Neural progenitor cell (in vitro differentiated cells): ENCODE data around the gene PRB3. TPM values are rescaled to one million over a fixed set of nuclear protein-coding genes. Genes with fewer than 3 reads are reported as not detected.

Source experiments
- DNase-seq: peaks from one replicate; pipeline ENCODE4 v3.0.0-alpha.2; 2016; ENCODE audit warnings: low spot score
- H2AFZ ChIP-seq: fragments of 200-600 bp; sonication (generic); replicated peaks from 2 replicates; pipeline ENCODE4 v1.6.1; 2016; ENCODE audit warnings: antibody characterized with exemption
- H3F3A ChIP-seq: fragments of 200-600 bp; sonication (generic); 2 replicates; pipeline ENCODE4 v1.6.1; 2016; ENCODE audit warnings: antibody characterized with exemption, low read depth
- H3K27ac ChIP-seq: fragments of 200-600 bp; sonication (generic); 2 replicates; pipeline ENCODE4 v1.5.1; 2016; ENCODE audit warnings: mild to moderate bottlenecking
- H3K27me3 ChIP-seq: fragments of 200-600 bp; sonication (generic); 2 replicates; pipeline ENCODE4 v1.6.1; 2016; ENCODE audit warnings: mild to moderate bottlenecking, moderate library complexity
- H3K36me3 ChIP-seq: fragments of 200-600 bp; sonication (generic); 2 replicates; pipeline ENCODE4 v1.5.1; 2016
- H3K4me1 ChIP-seq: fragments of 200-600 bp; sonication (generic); 2 replicates; pipeline ENCODE4 v1.6.1; 2016; ENCODE audit warnings: mixed run types
- H3K4me2 ChIP-seq: fragments of 200-600 bp; sonication (generic); 2 replicates; pipeline ENCODE4 v1.6.1; 2016
- H3K4me3 ChIP-seq: fragments of 200-600 bp; sonication (generic); 2 replicates; pipeline ENCODE4 v1.5.1; 2016
- H3K79me2 ChIP-seq: fragments of 200-600 bp; sonication (generic); 2 replicates; pipeline ENCODE4 v1.6.1; 2016; ENCODE audit warnings: low read depth
- H3K9ac ChIP-seq: fragments of 200-600 bp; sonication (generic); 2 replicates; pipeline ENCODE4 v1.6.1; 2016
- H3K9me3 ChIP-seq: fragments of 200-600 bp; sonication (generic); 2 replicates; pipeline ENCODE4 v1.5.1; 2016; ENCODE audit warnings: low read depth
- H4K20me1 ChIP-seq: fragments of 200-600 bp; sonication (generic); 2 replicates; pipeline ENCODE4 v1.6.1; 2016; ENCODE audit warnings: low read depth
- H3K27ac Mint-ChIP-seq: 3 replicates; pipeline ENCODE4 v1.8.0; 2021; ENCODE audit warnings: mixed read lengths
- H3K27me3 Mint-ChIP-seq: 2 replicates; pipeline ENCODE4 v1.8.0; 2022; ENCODE audit warnings: low read depth, mild to moderate bottlenecking, inconsistent platforms, moderate library complexity, mixed read lengths; ENCODE audit not compliant: insufficient read depth
- H3K36me3 Mint-ChIP-seq: 3 replicates; pipeline ENCODE4 v1.8.0; 2021; ENCODE audit warnings: mixed read lengths
- H3K4me1 Mint-ChIP-seq: 3 replicates; pipeline ENCODE4 v1.8.0; 2021; ENCODE audit warnings: mixed read lengths
- H3K4me3 Mint-ChIP-seq: 3 replicates; pipeline ENCODE4 v1.8.0; 2021; ENCODE audit warnings: mild to moderate bottlenecking, moderate library complexity, mixed read lengths
- H3K9me3 Mint-ChIP-seq: 3 replicates; pipeline ENCODE4 v1.8.0; 2020; ENCODE audit warnings: mixed read lengths
- EZH2 ChIP-seq: fragments of 200-600 bp; sonication (generic); IDR thresholded peaks from 2 replicates; pipeline ENCODE4 v1.6.1; 2017; ENCODE audit warnings: antibody characterized with exemption, mild to moderate bottlenecking, moderate library complexity
- EZH2phosphoT487 ChIP-seq: fragments of 200-600 bp; sonication (generic); IDR thresholded peaks from 2 replicates; pipeline ENCODE4 v1.6.1; 2017; ENCODE audit warnings: antibody characterized with exemption
- total RNA-seq: library from RNA; depleted of rRNA; stranded (reverse); fragments of >200 nt; gene quantifications from 2 replicates; pipeline ENCODE4 v1.2.3, GENCODE V29; 2015; ENCODE audit warnings: low replicate concordance
- TF ChIP-seq, protein P1 (sequence below): fragments of 200-600 bp; sonication (generic); IDR thresholded peaks from 2 replicates; pipeline ENCODE4 v1.5.1; 2017; ENCODE audit warnings: antibody characterized with exemption, mild to moderate bottlenecking

The PRB3 gene
- total RNA-seq, 1 donor from 2014 or later = not detected

DNA sequence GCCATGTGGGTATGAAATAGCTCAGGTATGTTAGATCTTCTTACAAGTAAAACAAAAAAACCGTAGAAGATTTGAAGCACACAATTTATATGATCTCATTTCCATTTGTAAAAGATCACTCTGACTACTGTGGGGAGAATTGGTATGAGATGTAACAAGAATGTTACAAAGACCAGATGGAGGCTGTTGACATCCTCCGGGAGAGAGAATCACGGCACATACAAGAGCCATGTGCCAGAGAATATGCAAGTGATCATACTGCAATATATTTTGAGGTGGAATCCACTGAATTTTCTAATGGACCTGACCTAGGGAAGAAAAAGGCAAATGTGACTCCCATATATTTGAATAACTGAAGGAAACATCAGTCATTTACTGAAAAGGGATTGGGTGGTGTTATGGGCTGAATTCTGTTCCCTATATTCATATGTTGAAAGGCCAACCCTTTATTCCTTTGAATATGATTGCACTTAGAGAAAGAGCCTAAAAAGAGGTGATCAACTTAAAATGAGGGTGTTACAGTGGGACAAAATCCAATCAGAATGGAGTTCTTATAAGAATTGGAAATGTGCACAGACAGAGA, 29.1 kb downstream of the PRB3 start:
- no peak for TF ChIP-seq EZH2
- TF ChIP-seq, protein P1, sequence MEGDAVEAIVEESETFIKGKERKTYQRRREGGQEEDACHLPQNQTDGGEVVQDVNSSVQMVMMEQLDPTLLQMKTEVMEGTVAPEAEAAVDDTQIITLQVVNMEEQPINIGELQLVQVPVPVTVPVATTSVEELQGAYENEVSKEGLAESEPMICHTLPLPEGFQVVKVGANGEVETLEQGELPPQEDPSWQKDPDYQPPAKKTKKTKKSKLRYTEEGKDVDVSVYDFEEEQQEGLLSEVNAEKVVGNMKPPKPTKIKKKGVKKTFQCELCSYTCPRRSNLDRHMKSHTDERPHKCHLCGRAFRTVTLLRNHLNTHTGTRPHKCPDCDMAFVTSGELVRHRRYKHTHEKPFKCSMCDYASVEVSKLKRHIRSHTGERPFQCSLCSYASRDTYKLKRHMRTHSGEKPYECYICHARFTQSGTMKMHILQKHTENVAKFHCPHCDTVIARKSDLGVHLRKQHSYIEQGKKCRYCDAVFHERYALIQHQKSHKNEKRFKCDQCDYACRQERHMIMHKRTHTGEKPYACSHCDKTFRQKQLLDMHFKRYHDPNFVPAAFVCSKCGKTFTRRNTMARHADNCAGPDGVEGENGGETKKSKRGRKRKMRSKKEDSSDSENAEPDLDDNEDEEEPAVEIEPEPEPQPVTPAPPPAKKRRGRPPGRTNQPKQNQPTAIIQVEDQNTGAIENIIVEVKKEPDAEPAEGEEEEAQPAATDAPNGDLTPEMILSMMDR = no peak
- no peak for TF ChIP-seq EZH2phosphoT487
- no peaks in the 10 kb centered on the region for H3K27me3 Mint-ChIP-seq
- no peak overlapping the region for H3K9ac ChIP-seq
- H3K4me2 ChIP-seq = no peak overlapping the region
- H3K4me1 ChIP-seq = no peaks in the 10 kb centered on the region
- H3K27ac ChIP-seq = no peak overlapping the region
- no peaks in the 10 kb centered on the region for H3K36me3 ChIP-seq
- H3K9me3 Mint-ChIP-seq = no peaks in the 10 kb centered on the region
- no peaks in the 10 kb centered on the region for H3K9me3 ChIP-seq
- H3K27me3 ChIP-seq = no peaks in the 10 kb centered on the region
- no peak overlapping the region for H2AFZ ChIP-seq
- H4K20me1 ChIP-seq = no peaks in the 10 kb centered on the region
- H3K4me1 Mint-ChIP-seq = no peaks in the 10 kb centered on the region
- no peak overlapping the region for H3K27ac Mint-ChIP-seq
- no peaks in the 10 kb centered on the region for H3K79me2 ChIP-seq
- DNase-seq = no peak
- no peak overlapping the region for H3K4me3 ChIP-seq
- no peaks in the 10 kb centered on the region for H3F3A ChIP-seq
- H3K4me3 Mint-ChIP-seq = no peak overlapping the region
- no peaks in the 10 kb centered on the region for H3K36me3 Mint-ChIP-seq

- Histone ChIP-seq H2AFZ (no peak overlapping the region), H3K4me3 (no peak overlapping the region), H3F3A (no peaks in the 10 kb centered on the region), H4K20me1 (no peaks in the 10 kb centered on the region), H3K36me3 (no peaks in the 10 kb centered on the region), H3K27me3 (no peaks in the 10 kb centered on the region), H3K9me3 (no peaks in the 10 kb centered on the region), H3K4me2 (no peak overlapping the region), H3K4me1 (no peaks in the 10 kb centered on the region), H3K9ac (no peak overlapping the region), H3K27ac (no peak overlapping the region), H3K79me2 (no peaks in the 10 kb centered on the region)
- H3K36me3 Mint-ChIP-seq = no peaks in the 10 kb centered on the region
- no peak for DNase-seq
- peaks cover 3% of the 10 kb centered on the region for H3K4me1 Mint-ChIP-seq
- no peak overlapping the region for H3K4me3 Mint-ChIP-seq
- no peak overlapping the region for H3K27ac Mint-ChIP-seq
- TF ChIP-seq, protein P1 = no peak
- no peak for TF ChIP-seq EZH2phosphoT487
- TF ChIP-seq EZH2 = no peak
- no peaks in the 10 kb centered on the region for H3K27me3 Mint-ChIP-seq
- H3K9me3 Mint-ChIP-seq = no peaks in the 10 kb centered on the region
These were observed 31.2 kb downstream of the PRB3 start for GRCh38 chr12:11238275-11238674.

- H3K4me1 Mint-ChIP-seq = peaks cover 3% of the 10 kb centered on the region
- H3K27ac Mint-ChIP-seq = no peak overlapping the region
- H3K4me3 Mint-ChIP-seq = no peak overlapping the region
- H3K27me3 ChIP-seq = no peaks in the 10 kb centered on the region
- H3K9me3 ChIP-seq = no peaks in the 10 kb centered on the region
- DNase-seq = no peak
- H3K27me3 Mint-ChIP-seq = no peaks in the 10 kb centered on the region
- H3K4me3 ChIP-seq = no peak overlapping the region
- H3K9me3 Mint-ChIP-seq = no peaks in the 10 kb centered on the region
- TF ChIP-seq EZH2phosphoT487 (no peak), EZH2 (no peak)
- TF ChIP-seq, protein P1 = no peak
- H3K27ac ChIP-seq = no peak overlapping the region
- H3F3A ChIP-seq = no peaks in the 10 kb centered on the region
- H3K36me3 ChIP-seq = no peaks in the 10 kb centered on the region
- no peaks in the 10 kb centered on the region for H4K20me1 ChIP-seq
- no peak overlapping the region for H3K4me2 ChIP-seq
- no peaks in the 10 kb centered on the region for H3K36me3 Mint-ChIP-seq
- H3K9ac ChIP-seq = no peak overlapping the region
- no peaks in the 10 kb centered on the region for H3K4me1 ChIP-seq
- H2AFZ ChIP-seq = no peak overlapping the region
- H3K79me2 ChIP-seq = no peaks in the 10 kb centered on the region
These were observed 36.0 kb downstream of the PRB3 start for GRCh38 chr12:11233532-11233931.
